Left ventricle myocardium inferior (tissue), 1 donor: ENCODE measurements around the gene AQR. TPM values are rescaled to one million over a fixed set of nuclear protein-coding genes. Genes with fewer than 3 reads are reported as not detected.

Source experiments
- DNase-seq: peaks from one replicate; pipeline ENCODE4 v3.0.0-alpha.2; 2020
- H3K27ac ChIP-seq: fragments of 200-600 bp; replicated peaks from 2 replicates; pipeline ENCODE4 v1.8.0; 2021
- H3K27me3 ChIP-seq: fragments of 200-600 bp; 2 replicates; pipeline ENCODE4 v1.8.0; 2021; ENCODE audit warnings: low read depth
- H3K36me3 ChIP-seq: fragments of 200-600 bp; 2 replicates; pipeline ENCODE4 v1.8.0; 2021
- H3K4me1 ChIP-seq: fragments of 200-600 bp; 2 replicates; pipeline ENCODE4 v1.8.0; 2021
- H3K4me3 ChIP-seq: fragments of 200-600 bp; 2 replicates; pipeline ENCODE4 v1.8.0; 2021; ENCODE audit warnings: mild to moderate bottlenecking, moderate library complexity
- H3K9me3 ChIP-seq: fragments of 200-600 bp; replicated peaks from 2 replicates; pipeline ENCODE4 v1.8.0; 2021
- intact Hi-C: fragments of 100-400 bp; cut with micrococcal nuclease; formaldehyde crosslinking; loops from one replicate; pipeline ENCODE4 v1.11.0; 2022
- total RNA-seq: library from RNA; stranded (reverse); fragmentation: NEBNext Ultra II Directional; extraction: Animal tissue kit (Norgen Biotek cat#: 25700); gene quantifications from one replicate; pipeline ENCODE4 v1.2.1, GENCODE V29; 2021
- TF ChIP-seq, protein P1 (sequence below): fragments of 200-600 bp; IDR thresholded peaks from 2 replicates; pipeline ENCODE4 v1.8.0; 2021; ENCODE audit warnings: antibody characterized with exemption, mild to moderate bottlenecking, borderline replicate concordance
- donor health status: DM: no; HTN: yes; CAD: no; lungs with severe emphysema.

AQR gene
- total RNA-seq, 1 donor from 2014 or later = 9.8 TPM

GRCh38 chr15:34851007-34851406 is 118.5 kb downstream of the AQR start:
- TF ChIP-seq, protein P1, sequence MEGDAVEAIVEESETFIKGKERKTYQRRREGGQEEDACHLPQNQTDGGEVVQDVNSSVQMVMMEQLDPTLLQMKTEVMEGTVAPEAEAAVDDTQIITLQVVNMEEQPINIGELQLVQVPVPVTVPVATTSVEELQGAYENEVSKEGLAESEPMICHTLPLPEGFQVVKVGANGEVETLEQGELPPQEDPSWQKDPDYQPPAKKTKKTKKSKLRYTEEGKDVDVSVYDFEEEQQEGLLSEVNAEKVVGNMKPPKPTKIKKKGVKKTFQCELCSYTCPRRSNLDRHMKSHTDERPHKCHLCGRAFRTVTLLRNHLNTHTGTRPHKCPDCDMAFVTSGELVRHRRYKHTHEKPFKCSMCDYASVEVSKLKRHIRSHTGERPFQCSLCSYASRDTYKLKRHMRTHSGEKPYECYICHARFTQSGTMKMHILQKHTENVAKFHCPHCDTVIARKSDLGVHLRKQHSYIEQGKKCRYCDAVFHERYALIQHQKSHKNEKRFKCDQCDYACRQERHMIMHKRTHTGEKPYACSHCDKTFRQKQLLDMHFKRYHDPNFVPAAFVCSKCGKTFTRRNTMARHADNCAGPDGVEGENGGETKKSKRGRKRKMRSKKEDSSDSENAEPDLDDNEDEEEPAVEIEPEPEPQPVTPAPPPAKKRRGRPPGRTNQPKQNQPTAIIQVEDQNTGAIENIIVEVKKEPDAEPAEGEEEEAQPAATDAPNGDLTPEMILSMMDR = no peak
- Histone ChIP-seq H3K27me3 (no peaks in the 10 kb centered on the region), H3K36me3 (peaks cover 10% of the 10 kb centered on the region), H3K4me1 (peaks cover 29% of the 10 kb centered on the region), H3K27ac (no peak overlapping the region), H3K4me3 (no peak overlapping the region), H3K9me3 (no peaks in the 10 kb centered on the region)
- intact Hi-C loops = loop anchor here (10.0 kb wide), 1 partner anchor 46 kb away; no protein-coding TSS in a partner anchor
- DNase-seq = no peak

DNA sequence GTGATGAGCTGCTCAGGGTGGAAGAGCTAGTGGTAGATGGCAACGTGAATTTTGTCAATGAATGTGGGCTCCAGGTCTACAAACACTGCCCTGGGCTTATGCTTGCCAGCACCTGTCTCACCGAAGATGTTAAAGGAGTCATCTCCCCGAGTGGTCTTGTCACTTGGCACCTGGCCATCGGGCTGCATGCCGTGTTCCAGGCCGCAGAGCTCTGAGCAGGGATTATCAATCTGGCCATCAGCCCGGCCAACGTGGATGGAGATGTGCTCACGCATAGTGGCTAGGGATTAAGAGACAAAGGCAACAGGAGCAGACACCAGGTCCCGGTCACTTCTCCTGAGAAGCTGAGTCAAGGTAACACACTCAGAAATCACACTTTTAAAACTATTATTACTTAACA is 119.4 kb downstream of the AQR start:
- intact Hi-C loops = loop anchor here (10.0 kb wide), 1 partner anchor 45 kb away; no protein-coding TSS in a partner anchor
- TF ChIP-seq, protein P1 = no peak

GRCh38 chr15:34849364-34849959 is 120.1 kb downstream of the AQR start:
- intact Hi-C loops = no loop called here
- H3K4me3 ChIP-seq = no peak overlapping the region
- DNase-seq = no peak
- no peaks in the 10 kb centered on the region for H3K9me3 ChIP-seq
- H3K4me1 ChIP-seq = peaks cover 18% of the 10 kb centered on the region
- no peaks in the 10 kb centered on the region for H3K27me3 ChIP-seq
- TF ChIP-seq, protein P1 = no peak
- H3K27ac ChIP-seq = no peak overlapping the region
- no peaks in the 10 kb centered on the region for H3K36me3 ChIP-seq

More for the DNA sequence above, 119.4 kb downstream of the AQR start:
- Histone ChIP-seq H3K27ac (no peak overlapping the region), H3K27me3 (no peaks in the 10 kb centered on the region), H3K9me3 (no peaks in the 10 kb centered on the region), H3K4me3 (no peak overlapping the region), H3K4me1 (peaks cover 20% of the 10 kb centered on the region), H3K36me3 (peaks cover under 1% of the 10 kb centered on the region)
- no peak for DNase-seq

DNA sequence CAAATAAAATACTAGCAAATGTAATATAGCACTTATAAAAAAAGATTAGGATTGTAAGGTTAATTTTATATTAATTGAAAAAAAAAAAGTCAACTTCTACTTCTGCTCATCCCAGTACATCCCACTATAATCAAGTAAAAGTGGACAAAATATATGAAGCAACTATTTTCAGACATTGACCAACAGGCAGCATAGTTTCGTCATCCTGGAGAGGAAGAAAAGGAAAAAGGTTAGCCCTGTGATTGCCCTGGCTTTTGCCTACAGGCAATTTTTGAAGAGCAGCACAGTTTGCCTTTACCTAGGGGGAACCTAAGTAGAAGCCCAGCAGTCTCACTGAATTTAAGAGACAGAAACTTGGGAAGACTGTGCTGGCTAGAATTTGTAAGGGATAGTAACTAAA is 121.9 kb downstream of the AQR start:
- intact Hi-C loops = no loop called here
- H3K27ac ChIP-seq = no peak overlapping the region
- H3K4me1 ChIP-seq = peaks cover 5% of the 10 kb centered on the region
- H3K9me3 ChIP-seq = no peaks in the 10 kb centered on the region
- no peaks in the 10 kb centered on the region for H3K27me3 ChIP-seq
- TF ChIP-seq, protein P1 = no peak
- no peak for DNase-seq
- H3K4me3 ChIP-seq = no peak overlapping the region
- H3K36me3 ChIP-seq = no peaks in the 10 kb centered on the region

- H3K36me3 ChIP-seq = no peaks in the 10 kb centered on the region
- H3K4me3 ChIP-seq = no peak overlapping the region
- no peaks in the 10 kb centered on the region for H3K4me1 ChIP-seq
- no peak overlapping the region for H3K27ac ChIP-seq
- H3K9me3 ChIP-seq = no peaks in the 10 kb centered on the region
- no peak for DNase-seq
- no peaks in the 10 kb centered on the region for H3K27me3 ChIP-seq
- intact Hi-C loops = no loop called here
- TF ChIP-seq, protein P1 = no peak
These were observed 128.2 kb downstream of the AQR start for GRCh38 chr15:34841262-34841725.
